Germinal center (tissue), 1 donor: Measurements from ENCODE around the gene MT1H.
"Not testable (repeated sequence)": the region's sequence is repeated elsewhere in the genome, so short reads cannot be mapped to it uniquely, and the experiment has no call there.

ENCODE experiments used
- DNase-seq: peaks from one replicate; pipeline ENCODE4 v3.0.0; 2012; ENCODE audit warnings: mixed read lengths, low spot score

MT1H gene

GRCh38 chr16:56669005-56669839 lies at the start of gene MT1H:
MT1H (plus strand) TSS chr16:56669814; CDS start chr16:56669885, 71 bp downstream.
- DNase-seq, result no peak

- no peak for DNase-seq
Observed at GRCh38 chr16:56620339-56620897, 49.2 kb upstream of the MT1H start.

- not testable (repeated sequence) for DNase-seq
Observed at GRCh38 chr16:56621665-56622445, 47.8 kb upstream of the MT1H start.

GRCh38 chr16:56623184-56623583 lies 46.4 kb upstream of the MT1H start:
- not testable (repeated sequence) for DNase-seq

- DNase-seq, result no peak
Observed at GRCh38 chr16:56623637-56624036, 46.0 kb upstream of the MT1H start.

- no peak for DNase-seq
Observed at GRCh38 chr16:56625140-56625942, 44.3 kb upstream of the MT1H start, which contains the start of gene MT1E. MT1E (plus strand) TSS chr16:56625781; CDS start chr16:56625852, 71 bp downstream.

GRCh38 chr16:56625943-56626654 lies 43.5 kb upstream of the MT1H start:
- no peak for DNase-seq

GRCh38 chr16:56626685-56627084 lies 42.9 kb upstream of the MT1H start:
- no peak for DNase-seq

- DNase-seq, result no peak
Observed at GRCh38 chr16:56628486-56629350, 40.9 kb upstream of the MT1H start.

- no peak for DNase-seq
Observed at GRCh38 chr16:56629531-56629930, 40.1 kb upstream of the MT1H start.

- DNase-seq, result peak; percentile 58
Observed at GRCh38 chr16:56630134-56630533, 39.5 kb upstream of the MT1H start.

- no peak for DNase-seq
Observed at GRCh38 chr16:56631197-56631596, 38.4 kb upstream of the MT1H start.

GRCh38 chr16:56631832-56632155 lies 37.8 kb upstream of the MT1H start:
- no peak for DNase-seq

GRCh38 chr16:56632156-56632847 lies 37.3 kb upstream of the MT1H start, which contains the start of gene MT1M:
MT1M (plus strand) TSS chr16:56632659; CDS start chr16:56632732, 73 bp downstream.
- no peak for DNase-seq

- no peak for DNase-seq
Observed at GRCh38 chr16:56632848-56633365, 36.7 kb upstream of the MT1H start.

- no peak for DNase-seq
Observed at GRCh38 chr16:56633535-56633934, 36.1 kb upstream of the MT1H start.

GRCh38 chr16:56634715-56635440 lies 34.7 kb upstream of the MT1H start:
- DNase-seq, result no peak

- no peak for DNase-seq
Observed at GRCh38 chr16:56635441-56635967, 34.1 kb upstream of the MT1H start.
